ENCODE measurements around the gene MACROD2.

Gene MACROD2

DNA sequence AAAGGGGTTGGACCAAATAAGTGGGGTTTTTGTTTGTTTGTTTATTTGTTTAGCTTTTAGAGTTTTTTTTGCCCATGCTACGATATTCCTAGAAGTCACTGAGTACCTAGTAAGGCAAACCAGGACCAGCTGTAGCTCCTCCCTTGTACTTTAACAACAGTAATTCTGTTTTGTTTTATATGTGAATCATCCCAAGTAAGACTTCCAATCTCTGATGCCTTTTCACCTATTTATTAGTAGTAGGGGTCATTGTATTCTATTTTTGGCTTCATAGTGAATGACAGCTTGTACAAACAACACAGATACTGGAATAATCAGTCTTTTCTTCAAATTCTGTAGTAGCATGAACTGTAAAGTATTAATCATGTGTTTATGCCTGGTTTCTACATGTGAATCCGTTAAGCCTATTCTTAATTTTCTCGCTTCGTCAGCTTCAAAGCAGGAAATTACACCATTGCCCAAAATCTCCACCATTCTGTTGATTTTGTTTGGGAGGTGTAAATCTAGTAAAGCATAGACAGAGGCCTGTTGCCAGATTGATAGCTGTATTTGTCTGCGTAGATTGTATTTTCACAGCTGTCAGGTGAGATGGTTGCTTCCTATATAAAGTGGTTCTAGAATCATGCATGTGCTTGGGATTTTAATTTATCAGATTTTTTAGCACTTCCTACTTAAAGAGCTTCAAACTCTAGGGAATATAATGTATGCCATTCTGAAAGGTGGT is 493.6 kb downstream of the MACROD2 start:
- DNase-seq = no peak

DNA sequence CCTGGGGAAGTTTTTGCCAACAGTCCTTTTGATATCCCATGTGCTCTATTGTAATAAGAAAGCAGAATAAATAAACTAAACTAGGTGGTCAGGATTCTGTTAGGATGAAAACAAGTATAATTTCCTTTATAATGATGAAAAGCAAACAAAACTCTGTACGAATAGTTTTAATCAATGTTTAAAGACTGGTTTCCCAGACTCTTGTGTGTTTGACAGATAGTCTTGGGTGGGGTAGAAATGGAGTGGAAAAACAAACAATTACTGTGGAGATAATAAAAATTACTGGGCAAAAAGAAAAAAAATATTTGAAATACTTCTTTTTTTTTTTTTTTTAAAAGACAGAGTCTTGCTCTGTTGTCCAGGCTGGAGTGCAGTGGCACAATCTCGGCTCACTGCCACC is 494.2 kb downstream of the MACROD2 start:
- no peak for DNase-seq

GRCh38 chr20:14491436-14491835 is 496.1 kb downstream of the MACROD2 start:
- DNase-seq = no peak

- no peak for DNase-seq
Measured at GRCh38 chr20:14493408-14493807, 498.1 kb downstream of the MACROD2 start.

- no peak for DNase-seq
Measured at GRCh38 chr20:14494355-14494754, 499.0 kb downstream of the MACROD2 start.

DNA sequence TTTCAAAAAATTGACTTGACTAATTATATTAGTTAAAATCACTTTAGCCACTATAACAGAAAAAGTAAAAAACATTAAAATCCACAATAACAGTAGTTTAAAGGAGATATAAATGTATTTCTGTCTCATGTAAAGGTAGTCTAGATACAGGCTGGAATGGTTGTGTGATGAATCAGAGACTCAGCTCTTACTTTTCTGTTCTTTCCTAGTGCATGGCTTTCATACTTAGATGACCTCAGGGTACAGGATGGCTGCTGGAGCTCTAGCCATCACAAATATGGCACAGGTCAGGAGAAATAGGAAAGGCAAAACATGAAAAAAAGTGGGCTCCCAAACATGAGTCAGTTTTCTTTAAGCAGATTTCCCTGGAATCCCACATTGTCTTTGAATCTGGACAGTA is 499.8 kb downstream of the MACROD2 start:
- DNase-seq = no peak

DNA sequence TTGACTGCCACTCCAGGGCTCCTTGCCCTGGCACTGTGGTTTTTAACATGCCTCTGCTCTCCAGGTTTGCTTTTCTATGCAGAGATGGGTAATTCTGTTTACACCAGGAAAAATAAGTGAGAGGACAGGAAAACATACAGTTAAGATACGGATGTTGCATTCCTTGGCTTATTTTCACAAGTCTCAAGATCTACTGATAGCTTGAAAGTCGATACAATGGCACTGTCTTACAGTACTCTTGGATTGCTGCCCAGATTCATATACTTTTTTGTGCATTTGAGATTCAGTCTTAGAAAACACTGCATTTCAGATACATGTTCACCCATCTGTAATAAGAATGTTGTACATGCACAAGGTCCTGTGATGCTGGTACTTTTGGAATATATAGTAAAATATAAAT is 501.7 kb downstream of the MACROD2 start:
- DNase-seq = no peak

DNA sequence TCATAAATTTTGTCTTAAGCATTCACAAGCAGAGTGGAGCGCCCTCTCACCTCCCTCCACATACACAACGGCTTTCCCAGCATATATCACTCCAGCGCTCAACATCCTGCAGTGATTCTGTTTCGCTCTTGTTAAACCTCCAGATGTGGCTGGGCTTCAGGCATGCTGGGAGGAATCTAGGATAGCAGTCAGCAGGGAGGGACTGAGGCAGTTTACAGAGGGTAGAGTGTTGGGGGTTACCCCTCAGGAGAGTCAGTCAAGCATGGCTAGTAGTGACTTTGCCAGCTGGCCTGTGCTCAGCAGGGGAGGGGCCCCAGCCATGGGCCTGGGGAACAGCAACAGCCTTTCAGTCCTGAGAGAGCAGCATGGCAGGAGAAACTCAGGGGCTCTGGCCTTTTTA is 503.5 kb downstream of the MACROD2 start:
- no peak for DNase-seq

- no peak for DNase-seq
Measured at GRCh38 chr20:14505476-14505875, 510.2 kb downstream of the MACROD2 start.

DNA sequence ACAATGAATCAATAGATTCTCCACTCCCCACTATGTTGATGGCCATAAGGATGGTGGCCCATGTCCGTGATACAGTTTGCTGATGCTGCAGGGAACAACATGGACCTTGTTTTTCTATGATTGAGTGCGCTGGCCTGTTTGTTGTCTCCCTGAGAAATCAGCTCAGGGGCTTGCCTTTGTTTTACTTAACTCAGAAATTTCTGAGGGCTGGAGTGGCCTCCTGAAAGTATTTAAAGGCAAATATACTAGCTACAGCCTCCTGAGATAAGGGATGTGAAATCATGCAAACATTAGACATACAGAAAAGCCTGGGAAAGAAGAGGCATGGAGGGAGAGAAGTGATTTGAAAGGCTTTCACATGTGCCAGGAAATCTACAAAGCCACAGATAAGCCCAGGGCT is 512.4 kb downstream of the MACROD2 start:
- no peak for DNase-seq

DNA sequence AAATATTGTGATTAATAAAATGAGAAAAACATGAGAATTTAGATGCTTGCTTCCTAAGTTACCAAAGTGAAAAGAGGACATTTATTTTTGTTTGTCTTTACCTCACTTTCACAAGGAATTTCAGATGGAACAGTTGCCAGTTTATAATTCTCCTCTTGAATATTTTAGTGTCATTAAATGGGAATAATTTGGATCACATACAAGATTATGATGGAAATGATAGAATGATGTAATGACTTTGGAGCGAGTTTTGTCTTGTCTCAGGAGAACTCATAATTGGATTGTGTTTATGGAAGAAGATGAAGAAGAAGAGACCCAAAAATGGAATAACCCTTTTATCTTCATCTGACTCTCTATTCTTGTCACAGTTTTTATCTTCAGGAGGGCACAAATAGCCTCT is 515.0 kb downstream of the MACROD2 start:
- DNase-seq = no peak

DNA sequence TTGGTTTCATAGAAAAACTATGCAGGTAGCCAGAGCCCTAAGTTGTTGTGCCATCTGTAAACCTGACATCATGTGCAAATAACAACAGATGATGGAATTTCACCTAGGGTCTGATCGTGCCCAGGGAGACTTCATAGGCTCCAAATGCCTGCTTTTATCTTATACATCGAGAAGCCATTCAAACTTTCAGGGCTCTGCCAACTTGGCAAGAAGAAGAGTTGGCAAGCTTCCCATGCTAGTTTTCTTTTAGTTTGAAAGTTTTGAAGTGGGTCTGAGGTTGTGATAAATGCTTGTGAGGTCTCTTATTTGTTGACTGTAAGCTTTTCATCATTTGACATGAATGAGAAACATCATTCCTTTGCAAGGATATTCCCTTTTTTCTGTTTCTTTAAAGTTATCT is 517.5 kb downstream of the MACROD2 start:
- DNase-seq = no peak

DNA sequence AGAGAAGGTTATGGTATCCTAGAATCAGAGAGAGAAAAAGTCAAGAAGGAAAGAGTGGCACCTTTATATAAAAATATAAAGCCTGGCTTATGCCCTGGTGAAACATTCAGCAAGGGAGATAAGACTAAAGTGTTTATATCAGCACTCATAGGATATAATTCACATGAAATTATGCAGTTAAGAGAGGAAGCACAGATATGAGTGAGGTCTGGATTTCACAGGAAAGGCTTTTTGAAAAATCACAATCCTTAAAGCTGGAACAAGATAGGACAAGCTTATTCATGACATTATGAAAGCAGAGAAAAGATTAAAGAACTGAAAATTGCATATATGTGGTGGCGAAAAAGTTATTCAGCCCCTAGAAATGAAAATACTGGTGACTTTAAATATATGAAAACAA is 523.3 kb downstream of the MACROD2 start:
- DNase-seq = no peak

DNA sequence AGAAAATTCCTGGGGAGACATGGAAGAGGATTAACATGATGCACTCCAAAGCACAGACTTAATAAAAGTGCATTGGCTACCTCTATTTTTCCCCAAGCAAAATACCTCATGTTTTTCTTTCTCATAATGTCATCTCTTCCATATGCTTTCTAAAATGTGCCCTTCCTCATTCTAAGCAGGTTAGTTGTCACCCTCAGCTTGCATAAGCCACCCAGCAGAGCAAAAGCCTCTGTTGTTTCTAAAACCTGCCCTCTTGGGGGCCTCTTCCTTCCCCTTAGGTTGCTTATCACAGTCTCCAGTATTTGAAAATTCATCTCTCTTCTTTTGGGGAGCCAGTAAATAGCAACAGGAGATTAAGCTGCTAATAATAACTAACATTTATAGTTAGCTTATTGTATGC is 525.7 kb downstream of the MACROD2 start:
- no peak for DNase-seq

DNA sequence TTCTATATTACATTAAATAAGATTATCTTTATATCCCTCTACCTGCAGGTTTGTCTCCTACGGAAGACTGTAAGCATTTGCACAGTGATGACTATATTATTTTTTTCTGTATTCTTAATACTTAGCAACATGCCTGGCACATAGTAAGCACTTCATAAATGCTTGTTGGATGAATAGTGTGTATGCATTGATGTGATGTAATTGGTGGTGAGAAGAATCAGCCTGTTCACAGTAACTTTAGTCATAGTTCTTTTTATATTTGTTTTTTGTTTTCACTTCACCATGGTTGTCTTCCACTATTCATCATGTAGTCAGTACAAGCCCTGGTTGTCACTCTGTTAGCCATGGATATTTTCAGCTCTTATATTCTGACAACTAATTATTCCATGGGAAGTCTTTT is 526.1 kb downstream of the MACROD2 start:
- DNase-seq = no peak

DNA sequence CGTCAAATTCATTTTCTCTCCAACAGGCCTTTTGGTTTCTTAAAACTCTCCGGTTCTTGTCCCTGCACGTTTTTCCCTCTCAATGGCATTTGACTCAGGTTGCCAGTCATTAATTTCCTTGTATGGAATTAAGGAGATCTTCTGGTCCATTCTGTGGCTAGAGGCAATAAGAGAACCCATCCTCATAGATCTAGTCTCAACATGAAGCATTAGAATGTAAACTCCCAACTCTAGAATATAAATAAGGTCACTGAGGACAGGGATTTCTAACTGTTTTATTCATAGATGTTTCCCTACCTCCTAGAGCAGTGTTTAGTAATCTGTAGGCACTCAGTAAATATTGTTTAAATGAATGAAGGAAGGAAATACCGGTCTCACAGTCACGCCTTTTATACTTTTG is 527.3 kb downstream of the MACROD2 start:
- no peak for DNase-seq

- no peak for DNase-seq
Measured at GRCh38 chr20:14523090-14523489, 527.8 kb downstream of the MACROD2 start.

- DNase-seq = no peak
Measured at GRCh38 chr20:14525426-14525825, 530.1 kb downstream of the MACROD2 start.

- no peak for DNase-seq
Measured at GRCh38 chr20:14526891-14527290, 531.6 kb downstream of the MACROD2 start.

DNA sequence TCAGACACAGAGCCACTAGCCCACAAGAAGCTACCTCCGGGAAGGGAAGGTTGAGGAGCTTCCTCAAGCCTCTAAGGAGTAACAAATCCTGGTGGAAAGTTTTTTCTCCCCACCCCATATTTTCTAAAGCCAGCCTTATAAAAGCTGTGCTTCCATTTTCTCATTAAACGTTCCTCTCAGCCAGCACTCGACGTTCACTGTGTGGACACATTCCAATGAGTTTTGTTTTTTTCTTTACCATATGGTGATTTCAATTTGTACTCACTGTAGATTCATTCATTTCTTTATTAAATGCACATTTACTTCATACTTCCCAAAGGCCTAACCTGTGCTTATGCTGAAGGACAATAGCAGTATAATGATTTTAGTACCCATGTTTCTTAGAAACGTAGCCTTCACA is 536.5 kb downstream of the MACROD2 start:
- DNase-seq = no peak

DNA sequence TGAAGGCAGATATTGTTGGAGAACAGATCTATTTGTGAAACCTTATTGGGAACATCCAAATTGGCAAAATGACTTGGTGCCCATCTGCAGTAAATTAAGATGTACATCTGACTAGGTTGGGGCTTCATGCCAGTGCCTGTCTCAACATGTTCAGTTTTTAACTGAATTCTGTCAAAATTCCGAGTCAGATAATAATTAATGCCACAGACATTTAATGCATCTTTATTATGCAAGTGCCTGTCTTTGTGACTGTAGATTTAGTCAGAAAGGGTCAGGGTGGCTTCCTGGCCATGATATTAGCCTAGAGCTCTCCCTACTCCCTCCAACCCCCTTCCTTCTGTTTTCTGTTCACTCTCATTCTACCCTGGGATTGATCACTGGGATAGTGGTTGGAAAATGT is 541.4 kb downstream of the MACROD2 start:
- no peak for DNase-seq

- DNase-seq = no peak
Measured at GRCh38 chr20:14538433-14538832, 543.1 kb downstream of the MACROD2 start.

DNA sequence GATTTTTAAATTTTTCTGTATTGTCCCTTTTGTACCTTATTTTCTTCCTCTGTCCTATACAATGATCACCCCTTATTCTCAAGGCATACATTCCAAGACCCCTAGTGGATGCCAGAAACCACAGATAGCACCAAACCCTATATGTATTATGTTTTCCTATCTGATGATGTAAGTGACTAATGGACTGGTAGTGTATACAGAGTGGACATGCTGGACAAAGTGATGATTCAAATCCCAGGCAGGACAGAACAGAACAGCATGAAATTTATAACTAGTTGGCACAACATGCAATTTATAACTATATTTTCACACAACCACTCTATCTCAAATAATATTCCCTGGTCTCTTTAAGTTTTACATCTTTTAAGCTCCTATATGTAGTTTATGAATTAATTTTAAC is 547.7 kb downstream of the MACROD2 start:
- DNase-seq = no peak

DNA sequence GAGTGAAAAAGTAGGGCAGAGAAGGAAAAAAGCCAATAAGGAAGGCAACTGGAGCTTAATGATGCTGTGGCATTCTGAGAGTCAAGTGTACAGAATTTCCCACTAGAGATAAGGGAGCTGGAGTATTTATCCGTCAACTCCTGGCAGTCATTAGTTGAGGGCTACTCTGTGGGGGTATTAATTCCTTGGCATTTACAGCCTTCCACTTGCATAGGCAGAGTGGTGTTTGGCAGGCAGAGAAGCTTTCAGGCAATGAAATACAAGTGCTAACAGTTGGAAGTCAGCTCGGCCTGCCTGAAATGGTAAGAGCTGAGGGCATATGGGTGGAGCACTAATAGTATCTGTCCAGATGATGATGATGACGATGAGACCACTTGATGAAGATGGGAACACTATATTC is 549.4 kb downstream of the MACROD2 start:
- no peak for DNase-seq

DNA sequence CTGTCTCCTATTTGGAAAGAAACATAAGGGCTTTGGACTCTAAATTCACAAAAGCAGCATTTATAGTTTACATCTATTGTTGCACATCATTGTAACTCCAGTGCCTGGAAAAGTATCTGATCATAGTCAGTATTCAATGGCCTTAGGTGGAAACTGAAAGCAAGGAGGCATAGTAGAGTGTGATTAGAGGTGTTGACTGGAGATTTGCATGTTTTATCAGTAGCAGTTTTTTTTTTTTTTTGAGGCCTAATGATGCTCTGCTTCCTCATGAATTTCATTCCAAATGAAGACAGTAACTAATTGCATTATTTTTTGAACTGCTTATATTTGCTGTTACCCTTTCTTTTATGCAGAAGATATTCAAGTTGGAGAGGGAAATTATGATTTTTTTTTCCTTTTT is 555.3 kb downstream of the MACROD2 start:
- no peak for DNase-seq
